NCI-H1417 treated with DMSO at 0.1 percent for 48 hours (cell line): Measurements from ENCODE around the gene ARID5B.
"Not testable (repeated sequence)": the region's sequence is repeated elsewhere in the genome, so short reads cannot be mapped to it uniquely, and the experiment has no call there.

Experiments
- DNase-seq: peaks from one replicate; lab custom pipeline; 2025; lab: John Stamatoyannopoulos, UW

ARID5B gene

GRCh38 chr10:61965703-61966395, 64.3 kb downstream of the ARID5B start:
- DNase-seq = no peak

DNA sequence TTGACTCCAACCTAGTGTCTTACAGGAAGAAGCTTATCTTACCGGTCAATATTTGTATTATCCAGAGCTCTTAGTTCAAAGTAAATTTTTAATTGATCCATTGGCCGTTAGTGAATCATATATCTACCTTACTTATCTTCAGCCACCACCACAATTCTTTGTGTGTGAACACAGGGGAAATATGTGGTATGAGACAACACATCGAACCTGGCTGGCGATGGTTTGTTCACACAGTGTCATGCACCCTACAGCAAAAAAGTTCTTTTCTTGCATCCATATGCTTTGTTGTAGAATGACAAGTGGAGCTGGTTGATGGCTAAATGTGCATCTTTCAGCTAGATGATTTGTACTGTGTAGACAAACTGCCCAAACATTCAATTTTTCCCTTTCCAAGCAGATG, 65.8 kb downstream of the ARID5B start:
- no peak for DNase-seq

DNA sequence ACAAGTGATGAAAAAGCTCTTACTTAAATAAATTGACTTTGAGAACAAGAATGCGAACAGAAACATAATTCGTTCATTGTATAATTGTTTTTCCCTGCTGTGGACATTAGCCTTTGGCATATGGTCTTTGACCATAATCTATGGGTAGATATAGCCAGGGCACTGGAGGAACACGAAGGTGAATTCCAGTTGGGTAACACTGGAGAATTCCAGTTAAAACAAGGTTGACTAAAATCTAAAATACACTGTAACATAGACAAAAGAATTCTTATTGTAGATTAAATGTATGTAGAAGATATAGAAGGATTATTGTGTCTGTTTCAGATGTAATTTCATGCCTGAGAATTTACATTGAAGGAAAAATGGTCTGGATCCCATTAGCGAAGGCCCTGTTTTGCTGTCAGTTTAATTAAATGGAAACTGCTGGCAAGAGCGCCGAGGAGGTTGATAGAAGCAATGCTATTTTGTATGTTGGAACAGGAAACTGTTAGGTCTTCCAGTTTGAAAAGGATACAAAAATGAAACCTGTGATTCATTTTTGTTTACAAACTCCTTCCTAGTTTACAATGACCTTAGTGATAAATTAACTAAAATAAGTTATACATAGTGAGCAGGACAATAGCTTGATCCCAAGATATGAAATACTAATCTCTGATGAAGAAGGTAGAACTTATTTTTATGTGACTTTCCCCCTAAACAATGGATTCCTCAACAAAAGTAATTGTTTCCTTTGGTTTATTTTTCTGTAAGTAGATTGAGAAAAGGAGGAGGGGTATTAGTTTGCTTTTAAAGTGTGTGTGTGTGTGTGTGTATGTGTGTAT, 68.9 kb downstream of the ARID5B start:
- DNase-seq = no peak

- no peak for DNase-seq
Observed at GRCh38 chr10:61971003-61971325, 69.5 kb downstream of the ARID5B start.

- DNase-seq = no peak
Observed at GRCh38 chr10:61973169-61973568, 71.7 kb downstream of the ARID5B start.

- DNase-seq = no peak
Observed at GRCh38 chr10:61973906-61974305, 72.4 kb downstream of the ARID5B start.

DNA sequence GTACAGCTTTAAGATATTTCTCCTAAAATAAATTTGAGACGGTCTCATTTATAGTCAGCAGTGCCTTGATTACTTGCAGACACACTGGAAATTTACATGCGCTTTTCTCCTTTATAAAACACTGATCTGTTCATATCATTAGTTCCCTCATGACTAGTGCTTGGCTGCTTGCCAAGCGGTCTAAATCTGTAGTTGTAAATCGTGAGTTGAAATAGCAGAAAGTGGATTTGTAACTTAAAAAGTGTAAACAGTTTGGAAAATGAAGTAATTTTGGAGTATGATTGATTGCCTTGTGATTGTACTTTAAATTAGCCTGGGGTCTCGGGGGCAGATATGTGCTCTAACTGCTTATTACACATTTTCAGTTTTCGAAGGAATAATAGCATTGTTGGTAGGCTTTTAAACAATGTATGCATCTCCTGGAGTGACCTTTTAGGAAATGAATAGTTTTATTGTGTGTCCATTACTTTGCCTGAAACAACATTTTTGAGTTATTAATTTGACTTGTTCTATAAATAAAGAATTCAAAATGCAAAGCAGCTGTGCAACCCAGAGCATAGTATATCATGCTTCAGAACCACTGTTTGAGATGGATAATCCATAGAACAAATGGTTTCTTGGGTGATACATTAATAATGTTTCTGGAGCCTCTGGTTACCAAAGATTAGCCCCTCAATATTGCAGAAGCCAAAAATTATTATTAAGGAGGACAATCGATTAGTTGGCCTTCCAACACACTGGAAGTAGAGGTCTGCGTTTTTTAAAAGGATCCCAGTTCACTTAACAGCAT, 73.3 kb downstream of the ARID5B start:
- DNase-seq = peak; percentile 16

DNA sequence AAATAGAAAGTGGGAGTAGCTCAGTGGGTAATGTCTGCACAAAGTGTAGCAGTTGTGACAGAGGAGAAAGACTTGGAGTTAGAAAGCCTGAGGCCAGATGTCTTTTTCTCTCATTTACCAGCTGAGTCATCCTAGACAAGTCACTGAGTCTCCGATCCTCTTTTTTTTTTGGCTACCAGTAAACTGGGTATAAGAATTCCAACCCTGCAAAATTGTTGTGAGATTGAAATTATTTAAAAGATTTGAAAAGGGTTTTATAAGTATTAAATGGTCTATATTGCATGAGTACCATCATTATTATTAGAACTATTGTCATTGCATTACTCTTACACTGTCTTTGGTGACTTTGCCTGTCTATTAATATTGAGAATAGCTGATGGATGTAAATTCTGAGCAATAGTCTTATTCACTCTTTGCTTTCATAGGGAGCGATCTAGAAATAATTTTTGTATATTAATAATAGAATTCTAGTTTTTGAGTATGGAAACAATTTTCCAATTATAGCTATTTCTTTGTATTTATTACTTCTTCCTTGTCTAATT, 74.0 kb downstream of the ARID5B start:
- DNase-seq = no peak

GRCh38 chr10:61976951-61977721, 75.6 kb downstream of the ARID5B start:
- not testable (repeated sequence) for DNase-seq

DNA sequence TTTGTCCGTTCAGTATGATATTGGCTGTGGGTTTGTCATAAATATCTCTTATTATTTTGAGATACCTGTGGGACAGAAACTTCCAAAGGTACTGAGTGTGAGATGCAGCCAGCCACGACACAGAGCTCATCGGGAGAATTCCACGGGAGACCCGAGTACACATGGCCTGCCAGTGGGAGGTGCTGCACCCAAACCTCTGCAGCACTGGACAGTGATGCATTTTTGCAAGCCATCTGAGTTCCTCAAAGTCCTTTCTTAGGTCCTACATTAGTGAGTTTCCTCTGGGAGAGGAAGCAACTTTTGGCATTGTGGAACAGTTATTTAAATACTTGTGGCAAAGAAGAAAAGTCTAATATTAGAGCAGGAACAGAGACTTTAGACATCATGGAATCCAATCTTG, 77.5 kb downstream of the ARID5B start:
- DNase-seq = no peak

DNA sequence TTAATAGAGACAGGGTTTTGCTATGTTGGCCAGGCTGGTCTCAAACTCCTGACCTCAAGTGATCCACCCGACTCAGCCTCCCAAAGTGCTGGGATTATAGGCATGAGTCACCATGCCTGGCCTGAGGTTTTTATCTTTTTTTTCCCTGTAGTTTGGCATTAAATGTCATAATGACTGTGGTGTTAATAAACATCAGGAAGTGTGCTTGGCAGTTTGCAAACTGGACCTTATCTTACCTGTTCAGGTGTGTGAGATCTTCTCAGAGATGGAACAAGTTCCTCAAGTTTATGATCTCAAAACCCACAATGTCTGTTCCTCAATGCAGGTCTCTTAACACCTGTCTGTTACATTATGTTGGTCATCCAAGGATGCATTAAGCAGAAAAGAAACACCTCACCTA, 80.0 kb downstream of the ARID5B start:
- DNase-seq = no peak

GRCh38 chr10:61983255-61983654, 81.8 kb downstream of the ARID5B start:
- DNase-seq = no peak

DNA sequence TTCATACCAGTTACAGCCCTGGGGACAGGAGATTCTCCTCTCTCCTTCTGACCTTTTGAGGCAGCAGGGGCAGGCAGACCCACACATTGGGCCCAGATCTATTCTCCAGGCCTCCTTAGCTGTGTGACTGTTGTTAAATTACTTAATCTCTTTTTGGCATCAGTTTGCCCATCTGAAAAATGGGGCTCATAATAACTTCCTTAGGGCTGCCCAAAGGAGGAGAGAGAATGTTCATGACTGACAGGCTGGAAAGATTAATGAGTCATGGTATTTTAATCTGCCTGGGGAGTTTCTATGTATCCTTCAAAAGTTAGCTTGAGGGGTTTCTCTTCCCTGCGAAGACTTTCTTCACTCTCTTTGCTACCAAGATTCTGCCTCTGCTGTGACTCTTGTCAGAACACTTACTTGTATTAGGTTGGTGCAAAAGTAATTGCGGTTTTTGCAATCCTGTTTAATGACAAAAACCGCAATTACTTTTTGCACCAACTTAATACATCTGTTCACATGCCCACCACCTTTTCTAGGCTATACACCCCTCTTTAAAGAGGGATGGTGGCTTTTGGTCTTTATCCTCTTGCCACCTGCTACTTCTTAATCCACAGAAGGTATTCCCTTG, 83.4 kb downstream of the ARID5B start:
- DNase-seq = no peak

- DNase-seq = no peak
Observed at GRCh38 chr10:61985715-61986114, 84.2 kb downstream of the ARID5B start.

DNA sequence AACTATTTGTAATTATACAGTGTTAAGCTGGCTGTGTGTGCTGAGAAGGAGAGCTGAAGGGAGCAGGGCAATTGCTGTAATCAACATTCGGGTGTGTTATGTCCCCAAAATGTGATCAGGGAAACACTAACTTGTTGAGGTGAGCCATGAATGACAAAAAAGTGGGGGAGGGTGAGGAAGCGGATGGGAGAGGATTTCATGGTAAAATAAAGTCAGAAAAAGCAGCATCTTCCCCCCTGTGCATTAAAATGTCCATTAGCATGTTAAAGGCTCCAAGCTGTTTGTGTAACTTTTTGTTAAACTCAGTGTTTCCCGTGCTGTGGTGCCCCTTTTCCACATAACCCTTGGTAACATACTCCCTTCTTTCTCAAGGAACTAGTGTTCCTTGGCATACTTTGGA, 84.9 kb downstream of the ARID5B start:
- no peak for DNase-seq

GRCh38 chr10:61986788-61987492, 85.4 kb downstream of the ARID5B start:
- no peak for DNase-seq

- no peak for DNase-seq
Observed at GRCh38 chr10:61987537-61987936, 86.0 kb downstream of the ARID5B start.

DNA sequence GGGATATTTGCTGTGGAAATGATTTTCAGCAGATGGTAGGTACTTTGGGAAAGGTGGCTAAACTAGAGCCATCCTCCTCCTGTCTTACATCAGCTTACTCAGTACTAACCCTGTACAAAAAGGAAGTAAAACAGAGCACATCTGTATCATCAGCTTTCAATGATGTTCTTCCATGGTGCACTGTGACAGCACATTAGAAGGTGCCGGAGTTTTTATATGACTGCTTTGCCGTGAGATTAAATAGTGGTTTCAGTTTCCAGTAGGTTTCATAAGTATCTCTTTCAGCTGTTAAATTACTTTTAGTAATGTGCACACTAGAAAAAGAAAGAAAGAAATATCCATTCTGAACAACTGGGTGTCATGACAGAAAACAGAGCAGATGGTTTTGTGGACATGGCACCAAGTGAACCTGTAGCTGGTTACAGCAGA, 86.5 kb downstream of the ARID5B start:
- DNase-seq = no peak

- DNase-seq = no peak
Observed at GRCh38 chr10:61989995-61990760, 88.7 kb downstream of the ARID5B start.

GRCh38 chr10:61990761-61991135, 89.2 kb downstream of the ARID5B start:
- no peak for DNase-seq
